NCI-H345 treated with DMSO at 0.1 percent for 48 hours (cell line): ENCODE data around the gene SH2D3A.

Experiments
- DNase-seq: peaks from one replicate; lab custom pipeline; 2025; ENCODE audit not compliant: unreplicated experiment; lab: John Stamatoyannopoulos, UW

SH2D3A gene

DNA sequence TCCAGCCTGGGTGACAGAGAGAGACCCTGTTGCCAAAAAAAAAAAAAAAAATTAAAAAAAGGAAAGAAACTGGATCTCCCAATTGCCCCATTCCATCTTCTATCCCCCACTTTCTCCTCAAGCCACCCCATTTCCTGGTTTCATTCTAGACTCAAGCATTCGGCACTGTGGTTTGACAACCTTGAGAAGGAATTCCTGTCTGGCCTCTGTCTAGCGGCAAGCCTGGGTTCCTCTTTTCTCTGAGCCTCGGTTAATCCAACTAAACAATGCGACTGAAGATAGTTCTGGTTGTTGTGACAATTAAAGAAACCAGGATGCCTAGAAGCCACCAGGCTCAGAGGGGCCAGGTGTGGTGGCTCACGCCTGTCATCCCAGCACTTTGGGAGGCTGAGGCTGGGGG lies 43.5 kb downstream of the SH2D3A start:
- no peak for DNase-seq

DNA sequence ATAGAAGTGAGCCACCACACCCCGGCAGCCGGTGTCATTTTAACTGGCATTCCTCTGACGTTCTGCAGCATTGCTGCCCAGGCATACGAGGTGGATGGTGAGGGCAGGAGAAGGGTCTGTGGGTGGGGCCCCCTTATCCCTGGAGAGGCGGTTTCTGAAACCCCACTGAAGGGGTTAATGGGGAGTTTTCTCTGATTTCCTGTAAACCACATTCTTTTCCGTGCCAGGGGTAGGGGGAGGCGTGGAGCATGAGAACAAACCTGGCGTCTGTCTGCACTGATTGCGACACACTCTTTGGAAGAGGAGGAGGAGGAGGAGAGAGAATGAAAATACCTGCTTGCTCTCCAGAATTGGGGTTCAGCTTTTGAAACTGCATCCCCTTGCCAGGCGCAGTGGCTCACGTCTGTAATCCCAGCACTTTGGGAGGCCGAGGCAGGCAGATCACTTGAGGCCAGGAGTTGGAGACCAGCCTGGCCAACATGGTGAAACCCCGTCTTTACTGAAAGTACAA lies 44.1 kb downstream of the SH2D3A start:
- DNase-seq, result no peak

DNA sequence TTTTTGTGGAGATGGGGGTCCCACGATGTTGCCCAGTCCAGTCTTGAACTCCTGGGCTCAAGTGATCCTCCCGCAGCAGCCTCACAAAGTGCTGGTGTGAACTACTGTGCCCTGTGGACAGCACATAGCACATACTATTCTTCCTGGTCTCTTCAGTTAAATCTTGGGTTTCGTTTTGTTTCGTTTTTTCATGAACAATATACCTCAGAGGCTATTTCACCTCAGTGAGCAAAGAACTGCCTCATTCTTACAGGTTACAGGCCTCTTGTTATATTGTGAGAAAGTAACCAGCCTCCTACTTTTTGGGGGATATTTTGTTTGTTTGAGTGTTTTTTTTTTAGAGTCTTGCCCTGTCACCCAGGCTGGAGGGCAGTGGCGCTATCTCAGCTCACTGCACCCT lies 45.5 kb downstream of the SH2D3A start:
- DNase-seq, result no peak

GRCh38 chr19:6721138-6721474 lies 46.1 kb downstream of the SH2D3A start:
- no peak for DNase-seq

GRCh38 chr19:6720369-6721137 lies 46.7 kb downstream of the SH2D3A start, which contains the start of gene C3:
C3 (minus strand) TSS chr19:6720650; CDS start chr19:6720589, 61 bp downstream.
- DNase-seq, result no peak

GRCh38 chr19:6719992-6720368 lies 47.3 kb downstream of the SH2D3A start:
- no peak for DNase-seq

GRCh38 chr19:6719540-6719861 lies 47.7 kb downstream of the SH2D3A start:
- DNase-seq, result no peak

GRCh38 chr19:6718741-6719539 lies 48.3 kb downstream of the SH2D3A start:
- no peak for DNase-seq

- no peak for DNase-seq
Observed at GRCh38 chr19:6718111-6718740, 49.0 kb downstream of the SH2D3A start.

DNA sequence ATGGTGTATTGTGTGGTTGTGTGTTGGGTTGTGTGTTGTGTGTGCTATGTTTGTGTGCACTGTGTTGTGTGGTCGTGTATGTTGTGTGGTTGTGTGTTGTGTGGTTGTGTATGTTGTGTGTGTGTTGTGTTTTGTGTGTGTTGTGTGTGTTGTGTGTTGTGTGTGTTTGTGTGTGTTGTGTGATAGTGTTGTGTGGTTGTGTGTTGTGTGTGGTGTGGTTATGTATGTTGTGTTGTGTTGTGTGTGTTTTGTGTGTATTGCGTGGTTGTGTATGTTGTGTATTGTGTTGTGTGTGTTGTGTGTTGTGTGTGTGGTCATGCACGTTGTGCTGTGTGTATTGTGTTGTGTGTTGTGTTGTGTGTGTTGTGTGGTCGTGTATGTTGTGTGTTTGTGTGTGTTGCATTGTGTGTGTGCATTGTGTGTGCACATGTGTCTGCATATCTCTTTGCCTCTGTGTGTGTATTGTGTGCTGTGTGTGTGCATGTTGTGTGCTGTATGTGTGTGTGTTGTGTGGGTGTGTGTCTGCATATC lies 49.7 kb downstream of the SH2D3A start:
- no peak for DNase-seq

DNA sequence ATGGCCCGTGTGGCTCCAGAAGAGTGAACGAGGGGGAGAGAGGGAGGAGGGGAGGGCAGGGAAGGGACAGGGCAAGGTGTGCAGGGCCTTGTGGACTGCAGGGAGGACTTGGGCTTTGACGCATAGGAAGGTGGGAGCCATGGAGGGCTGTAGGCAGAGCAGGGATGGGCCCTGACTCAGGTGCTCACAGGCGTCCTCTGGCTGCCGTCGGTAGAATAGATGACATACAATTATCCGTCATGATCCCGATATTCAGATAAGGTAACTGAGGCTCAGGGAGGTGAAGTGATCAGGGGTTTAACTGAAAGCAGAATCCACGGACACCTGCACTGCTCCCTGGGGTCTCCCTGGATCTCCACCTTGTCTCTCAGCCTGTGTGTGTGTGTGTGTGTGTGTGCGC lies 50.2 kb downstream of the SH2D3A start:
- DNase-seq, result no peak

DNA sequence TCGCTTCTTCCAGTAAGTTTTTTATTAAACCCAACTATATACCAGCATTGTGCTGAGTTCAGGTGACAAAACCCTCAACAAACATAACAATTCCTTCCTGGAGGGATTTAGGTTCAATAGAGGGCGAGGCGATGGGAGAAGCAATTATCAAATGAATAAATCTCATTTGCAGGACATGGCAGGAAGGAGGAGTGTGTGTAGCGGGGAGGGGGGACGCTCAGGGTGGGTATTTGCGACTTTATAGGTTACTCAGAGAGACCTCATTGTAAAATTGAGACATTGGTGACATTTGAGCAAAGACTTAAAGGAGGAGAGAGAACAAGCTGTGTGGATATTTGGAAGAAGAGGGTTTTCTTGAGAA lies 50.6 kb downstream of the SH2D3A start:
- DNase-seq, result no peak

DNA sequence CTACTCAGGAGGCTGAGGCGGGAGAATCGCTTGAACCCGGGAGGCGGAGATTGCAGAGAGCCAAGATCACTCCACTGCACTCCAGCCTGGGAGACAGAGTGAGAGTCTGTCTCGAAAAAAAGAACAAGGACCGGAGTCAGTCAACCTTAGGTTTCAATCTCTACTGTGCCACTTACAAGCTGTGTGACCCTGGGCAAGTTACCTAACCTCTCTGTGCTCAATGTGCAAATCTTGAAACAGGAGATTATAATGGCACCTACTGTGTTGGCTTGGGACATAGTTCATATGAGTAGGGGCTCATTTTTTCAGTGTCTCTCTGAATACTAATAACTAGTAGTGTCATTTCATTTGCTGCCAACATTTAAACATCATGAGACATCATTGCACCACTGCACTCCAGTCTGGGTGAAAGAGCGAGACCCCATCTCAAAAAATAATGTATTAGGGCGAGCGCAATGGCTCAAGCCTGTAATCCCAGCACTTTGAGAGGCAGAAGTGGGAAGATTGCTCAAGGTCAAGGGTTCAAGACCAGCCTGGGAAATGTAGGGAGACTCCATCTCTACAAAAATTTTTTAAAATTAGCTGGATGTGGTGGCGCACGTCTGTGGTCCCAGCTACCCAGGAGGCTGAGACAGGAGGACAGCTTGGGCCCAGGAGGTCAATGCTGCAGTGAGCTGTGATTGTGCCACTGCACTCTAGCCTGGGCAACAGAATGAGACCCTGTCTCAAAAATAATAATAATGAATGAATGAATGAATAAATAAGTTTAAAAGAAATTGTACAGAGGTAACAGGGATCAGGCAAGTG lies 52.3 kb downstream of the SH2D3A start:
- DNase-seq, result no peak

DNA sequence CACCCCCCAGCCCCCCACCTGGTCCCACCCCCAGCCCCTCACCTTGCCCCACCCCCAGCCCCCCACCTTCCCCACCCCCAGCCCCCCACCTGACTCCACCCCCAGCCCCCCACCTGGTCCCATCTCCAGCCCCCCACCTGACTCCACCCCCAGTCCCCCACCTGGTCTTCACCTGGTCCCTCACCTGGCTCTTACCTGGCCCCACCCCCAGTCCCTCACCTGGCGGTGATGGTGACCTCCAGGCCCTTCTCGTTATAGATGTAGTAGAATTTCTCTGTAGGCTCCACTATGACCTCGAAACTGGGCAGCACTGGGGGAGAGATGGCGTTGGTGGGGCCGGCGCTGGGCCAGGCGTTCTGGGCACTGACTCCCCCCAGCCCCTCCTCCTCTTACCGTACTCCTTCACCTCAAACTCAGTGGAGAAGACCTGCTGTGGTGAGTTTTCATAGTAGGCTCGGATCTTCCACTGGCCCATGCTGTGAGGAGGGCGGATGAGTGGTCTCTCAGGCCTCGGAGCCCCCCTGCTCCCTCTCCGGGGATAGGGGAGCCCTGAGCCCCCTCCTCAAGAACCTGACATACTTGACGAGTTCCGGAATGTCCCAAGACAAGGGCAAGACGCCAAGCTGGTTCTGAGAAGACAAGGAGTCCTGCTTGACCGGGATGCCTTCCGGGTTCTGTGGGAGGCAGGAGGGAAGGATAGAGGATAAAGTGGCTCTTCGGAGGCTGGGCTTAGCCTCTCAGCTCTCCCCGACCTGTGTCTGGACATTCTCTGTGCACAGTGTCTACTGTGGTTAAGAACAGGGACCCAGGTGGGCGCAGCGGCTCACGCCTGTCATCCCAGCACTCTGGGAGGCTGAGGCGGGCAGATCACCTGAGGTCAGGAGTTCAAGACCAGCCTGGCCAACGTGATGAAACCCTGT lies 53.2 kb downstream of the SH2D3A start:
- no peak for DNase-seq

DNA sequence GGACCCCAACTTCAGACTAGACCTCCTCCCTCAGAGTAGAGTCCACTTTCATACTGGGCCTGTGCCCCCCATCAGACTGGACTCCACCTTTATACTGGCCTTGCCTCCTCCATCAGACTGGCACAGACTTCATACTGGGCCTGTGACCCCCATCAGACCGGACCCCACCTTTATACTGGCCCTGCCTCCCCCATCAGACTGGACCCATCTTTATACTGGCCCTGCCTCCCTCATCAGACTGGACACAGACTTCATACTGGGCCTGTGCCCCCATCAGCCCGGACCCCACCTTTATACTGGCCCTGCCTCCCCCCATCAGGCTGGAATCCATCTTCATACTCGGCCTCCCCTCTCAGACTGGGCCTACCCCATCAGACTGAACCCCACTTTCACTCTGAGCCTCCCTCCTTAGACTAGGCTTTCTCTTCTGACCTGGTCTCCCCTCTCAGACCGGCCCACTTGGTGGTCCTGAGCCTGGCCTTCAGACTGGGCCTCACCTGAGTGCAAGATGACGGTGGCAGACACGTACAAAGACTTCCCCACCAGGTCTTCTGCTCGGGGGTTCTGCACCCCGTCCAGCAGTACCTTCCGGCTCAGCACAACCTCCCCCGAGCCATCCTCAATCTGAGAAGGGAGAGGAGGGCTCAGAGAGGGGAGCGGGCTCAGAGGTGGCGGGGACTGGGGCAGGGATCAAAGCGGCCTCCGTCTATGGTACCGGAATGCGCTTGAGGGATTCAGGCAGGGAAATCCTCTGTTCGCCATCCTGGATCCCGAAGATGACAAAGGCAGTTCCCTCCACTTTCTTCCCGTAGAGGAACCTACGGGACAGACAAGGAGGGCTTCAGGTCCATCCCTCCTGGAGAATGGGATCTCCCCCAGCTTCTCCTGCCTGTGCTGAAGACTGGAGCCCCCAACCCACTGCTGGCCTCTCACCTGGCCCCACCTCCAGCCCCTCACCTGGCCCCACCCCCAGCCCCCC lies 54.3 kb downstream of the SH2D3A start:
- DNase-seq, result no peak

GRCh38 chr19:6712231-6712630 lies 55.0 kb downstream of the SH2D3A start:
- no peak for DNase-seq

- DNase-seq, result no peak
Observed at GRCh38 chr19:6711605-6712004, 55.6 kb downstream of the SH2D3A start.

DNA sequence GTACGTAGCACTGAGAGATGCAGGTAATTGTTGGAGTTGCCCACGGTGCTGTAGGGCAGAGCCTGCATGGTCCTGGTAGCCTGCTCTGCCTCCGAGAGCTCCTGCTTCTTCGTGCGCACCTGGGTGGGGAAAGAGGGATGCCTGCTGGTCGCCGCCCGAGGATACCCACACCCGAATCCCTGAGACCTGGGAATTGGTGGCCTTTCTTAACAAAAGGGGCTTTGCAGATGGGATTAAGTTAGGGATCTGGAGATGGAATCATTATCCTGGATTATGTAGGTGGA lies 56.2 kb downstream of the SH2D3A start:
- no peak for DNase-seq
